Gastroesophageal sphincter (tissue), 4 donors: Measurements from ENCODE around the gene GRID1. TPM values are rescaled to one million over a fixed set of nuclear protein-coding genes. Genes with fewer than 3 reads are reported as not detected.

ENCODE experiments used
- ATAC-seq: fragments of 150-250 bp; one replicate; pipeline ENCODE4 v1.9.1; 2016; ENCODE audit warnings: mild to moderate bottlenecking, moderate library complexity
- H3K27ac ChIP-seq, 4 donors: fragments of 200-600 bp; sonication (generic) in 3 of 4; 1 replicate in 3 of 4; 2 replicates in 1 of 4; pipeline ENCODE4 v1.5.1; 2016 to 2019
- H3K27me3 ChIP-seq: fragments of 200-600 bp; sonication (generic); one replicate; pipeline ENCODE4 v1.5.1; 2019
- H3K36me3 ChIP-seq, 2 donors: fragments of 200-600 bp; sonication (generic); one replicate each; pipeline ENCODE4 v1.5.1; 2019; ENCODE audit warnings: control low read depth in 1 of 2
- H3K4me1 ChIP-seq, 3 donors: fragments of 200-600 bp; sonication (generic); 1 replicate in 2 of 3; 2 replicates in 1 of 3; pipeline ENCODE4 v1.5.1; 2016 to 2019; ENCODE audit warnings: control low read depth in 2 of 3
- H3K4me3 ChIP-seq, 2 donors: fragments of 200-600 bp; sonication (generic); one replicate each; pipeline ENCODE4 v1.5.1; 2019; ENCODE audit warnings: mild to moderate bottlenecking in 1 of 2, moderate library complexity in 1 of 2
- H3K9me3 ChIP-seq, 3 donors: fragments of 200-600 bp; sonication (generic); one replicate each; pipeline ENCODE4 v1.5.1; 2017 to 2019; ENCODE audit warnings: control low read depth in 2 of 3
- EP300 ChIP-seq: sonication (generic); formaldehyde crosslinking; IDR thresholded peaks from one replicate; pipeline ENCODE4 v1.6.1; 2017; ENCODE audit warnings: antibody characterized with exemption, mild to moderate bottlenecking
- POLR2A ChIP-seq, 2 donors: fragments of 450-650 bp; IDR thresholded peaks; one replicate each; pipeline ENCODE4 v1.6.1; 2017; ENCODE audit warnings: antibody characterized with exemption in 2 of 2, mild to moderate bottlenecking in 2 of 2, moderate library complexity in 1 of 2
- POLR2AphosphoS5 ChIP-seq: sonication (generic); formaldehyde crosslinking; IDR thresholded peaks from one replicate; pipeline ENCODE4 v1.6.1; 2017; ENCODE audit warnings: antibody characterized with exemption
- WGBS, 2 donors: methylation state at CpG; one replicate each; pipeline ENCODE4 v1.1.5; 2018; ENCODE audit warnings: low coverage in 1 of 2; 5-methylcytosine and 5-hydroxymethylcytosine counted together
- total RNA-seq, 4 donors: library from RNA; depleted of rRNA; stranded (reverse); fragments of >200 nt; gene quantifications; one replicate each; pipeline ENCODE4 v1.1.0, GENCODE V29; 2016
- TF ChIP-seq, protein P1 (sequence below), 4 experiments: fragments of 200-600 bp in 2 of 4; fragments of 450-650 bp in 2 of 4; sonication (generic) in 1 of 4; IDR thresholded peaks; one replicate each; pipeline ENCODE4 v1.5.1; 2017 to 2019; ENCODE audit warnings: antibody characterized with exemption in 4 of 4, mild to moderate bottlenecking in 2 of 4, moderate library complexity in 2 of 4

The GRID1 gene
- total RNA-seq, 4 donors from 2014 or later: 1.2 to 2.7 (median 1.7) TPM

GRCh38 chr10:85976267-85976793 is 390.3 kb downstream of the GRID1 start:
- Histone ChIP-seq H3K9me3 (peaks cover 0 to 4% (median 2%) of the 10 kb centered on the region in 3 donors), H3K27ac (no peak overlapping the region), H3K4me1 (no peaks in the 10 kb centered on the region), H3K36me3 (no peaks in the 10 kb centered on the region), H3K27me3 (no peaks in the 10 kb centered on the region), H3K4me3 (no peak overlapping the region)
- no peak for ATAC-seq
- no peak for TF ChIP-seq POLR2A (IDR thresholded peaks at IDR 0.05)
- WGBS, 2 donors: 68 to 100% methylated on average over 1 to 4 of the region's 6 CpGs

DNA sequence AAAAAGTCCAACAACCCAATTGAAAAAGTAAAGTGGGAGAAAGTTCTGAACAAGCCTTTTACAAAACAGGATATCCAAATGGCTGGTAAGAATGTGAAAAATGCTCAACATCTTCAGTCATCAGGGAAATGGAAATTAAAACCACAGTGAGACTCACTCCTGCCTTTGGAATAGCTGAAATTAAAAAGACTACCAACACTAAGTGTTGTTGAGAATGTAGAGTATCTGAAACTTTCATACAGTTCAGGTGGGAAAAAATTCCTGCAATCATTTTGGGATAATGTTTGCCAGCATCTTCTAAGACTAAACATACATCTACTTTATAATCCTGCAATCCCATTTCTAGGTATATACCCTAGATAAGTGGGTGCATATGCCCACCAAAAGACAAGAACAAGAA is 395.1 kb downstream of the GRID1 start:
- Histone ChIP-seq H3K36me3 (no peaks in the 10 kb centered on the region), H3K9me3 (peaks cover 0 to 8% (median 2%) of the 10 kb centered on the region in 3 donors), H3K27me3 (no peaks in the 10 kb centered on the region), H3K27ac (no peak overlapping the region), H3K4me1 (no peaks in the 10 kb centered on the region), H3K4me3 (no peak overlapping the region)
- TF ChIP-seq POLR2A (IDR thresholded peaks at IDR 0.05) (no peak), EP300 (no peak), POLR2AphosphoS5 (no peak)
- TF ChIP-seq, protein P1, sequence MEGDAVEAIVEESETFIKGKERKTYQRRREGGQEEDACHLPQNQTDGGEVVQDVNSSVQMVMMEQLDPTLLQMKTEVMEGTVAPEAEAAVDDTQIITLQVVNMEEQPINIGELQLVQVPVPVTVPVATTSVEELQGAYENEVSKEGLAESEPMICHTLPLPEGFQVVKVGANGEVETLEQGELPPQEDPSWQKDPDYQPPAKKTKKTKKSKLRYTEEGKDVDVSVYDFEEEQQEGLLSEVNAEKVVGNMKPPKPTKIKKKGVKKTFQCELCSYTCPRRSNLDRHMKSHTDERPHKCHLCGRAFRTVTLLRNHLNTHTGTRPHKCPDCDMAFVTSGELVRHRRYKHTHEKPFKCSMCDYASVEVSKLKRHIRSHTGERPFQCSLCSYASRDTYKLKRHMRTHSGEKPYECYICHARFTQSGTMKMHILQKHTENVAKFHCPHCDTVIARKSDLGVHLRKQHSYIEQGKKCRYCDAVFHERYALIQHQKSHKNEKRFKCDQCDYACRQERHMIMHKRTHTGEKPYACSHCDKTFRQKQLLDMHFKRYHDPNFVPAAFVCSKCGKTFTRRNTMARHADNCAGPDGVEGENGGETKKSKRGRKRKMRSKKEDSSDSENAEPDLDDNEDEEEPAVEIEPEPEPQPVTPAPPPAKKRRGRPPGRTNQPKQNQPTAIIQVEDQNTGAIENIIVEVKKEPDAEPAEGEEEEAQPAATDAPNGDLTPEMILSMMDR (IDR thresholded peaks at IDR 0.05): no peak
- ATAC-seq: no peak

- TF ChIP-seq POLR2A (IDR thresholded peaks at IDR 0.05): no peak
- TF ChIP-seq, protein P1 (IDR thresholded peaks at IDR 0.05): no peak
- no peaks in the 10 kb centered on the region for H3K36me3 ChIP-seq
- no peaks in the 10 kb centered on the region for H3K4me1 ChIP-seq
- no peak for ATAC-seq
- no peak overlapping the region for H3K27ac ChIP-seq
- 87 to 100% methylated on average over 1 of the region's 1 CpG for WGBS, 2 donors
- H3K9me3 ChIP-seq: peaks cover 0 to 39% (median 2%) of the 10 kb centered on the region in 3 donors
- no peak overlapping the region for H3K4me3 ChIP-seq
- H3K27me3 ChIP-seq: peaks cover 4% of the 10 kb centered on the region
Observed at GRCh38 chr10:85967594-85967993, 399.0 kb downstream of the GRID1 start.

DNA sequence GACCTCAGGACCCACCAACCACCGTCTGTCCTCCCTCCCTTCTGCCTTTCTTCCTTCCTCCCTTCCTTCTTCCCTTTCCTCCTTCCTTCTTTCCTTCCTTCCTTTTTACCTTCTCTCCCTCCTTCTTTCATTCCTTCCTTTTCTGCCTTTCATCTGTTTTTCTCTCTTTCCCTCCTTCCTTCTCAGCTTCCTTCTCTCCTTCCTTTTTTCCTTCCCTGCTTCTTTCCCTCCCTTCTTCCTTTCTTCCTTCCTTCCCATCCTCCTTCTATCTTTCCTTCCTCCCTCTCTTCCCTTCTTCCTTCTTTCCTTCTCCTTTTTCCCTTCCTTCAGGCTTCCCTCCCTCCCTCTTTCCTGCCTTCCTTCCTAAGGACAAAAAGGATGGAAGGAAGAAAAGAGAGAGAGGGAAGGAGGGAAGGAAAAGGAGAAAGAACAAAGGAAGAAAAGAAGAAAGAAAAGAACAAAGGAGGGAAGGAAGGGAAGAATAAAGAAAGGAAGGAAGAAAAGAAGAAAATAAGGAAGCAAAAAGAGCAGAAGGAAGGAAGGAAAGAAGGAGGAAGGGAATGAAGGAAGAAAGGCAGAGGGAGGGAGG is 405.0 kb downstream of the GRID1 start:
- H3K27ac ChIP-seq: no peak overlapping the region
- TF ChIP-seq, protein P1 (IDR thresholded peaks at IDR 0.05): no peak
- TF ChIP-seq POLR2AphosphoS5: no peak
- no peak for TF ChIP-seq POLR2A (IDR thresholded peaks at IDR 0.05)
- ATAC-seq: no peak
- peaks cover 8% of the 10 kb centered on the region for H3K27me3 ChIP-seq
- no peaks in the 10 kb centered on the region for H3K36me3 ChIP-seq
- H3K4me1 ChIP-seq: no peaks in the 10 kb centered on the region
- 57 to 78% methylated on average over 1 of the region's 1 CpG for WGBS, 2 donors
- peaks cover 0 to 37% (median 0%) of the 10 kb centered on the region in 3 donors for H3K9me3 ChIP-seq
- H3K4me3 ChIP-seq: no peak overlapping the region

DNA sequence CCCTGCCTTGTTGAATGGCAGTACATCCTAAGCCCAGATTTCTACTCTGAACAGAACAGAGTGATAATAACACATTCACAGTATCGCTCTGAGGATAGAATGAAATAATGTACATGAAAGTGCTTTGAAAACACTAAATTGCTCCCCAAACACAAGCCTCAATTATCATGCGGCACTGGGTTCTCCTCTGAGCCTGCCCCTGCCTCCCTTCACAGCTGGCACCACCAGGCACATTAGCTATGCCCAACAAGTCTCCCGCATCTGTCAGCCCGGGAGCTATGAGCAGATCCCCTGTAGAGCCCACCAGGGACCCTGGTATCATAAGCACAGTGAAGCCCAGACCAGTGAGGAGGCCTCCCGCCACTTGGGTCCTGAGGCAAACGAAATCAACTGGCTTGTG is 405.5 kb downstream of the GRID1 start:
- Histone ChIP-seq H3K27me3 (peaks cover 8% of the 10 kb centered on the region), H3K36me3 (no peaks in the 10 kb centered on the region), H3K9me3 (peaks cover 0 to 32% (median 0%) of the 10 kb centered on the region in 3 donors), H3K4me1 (no peaks in the 10 kb centered on the region), H3K27ac (no peak overlapping the region), H3K4me3 (no peak overlapping the region)
- WGBS, 2 donors: 88 to 93% methylated on average over 2 to 5 of the region's 6 CpGs
- ATAC-seq: no peak
- TF ChIP-seq POLR2A (IDR thresholded peaks at IDR 0.05) (no peak), POLR2AphosphoS5 (no peak), EP300 (no peak)
- TF ChIP-seq, protein P1 (IDR thresholded peaks at IDR 0.05): no peak
